Progenitor cell of endocrine pancreas (in vitro differentiated cells): ENCODE measurements around the gene ABCD2. TPM values are rescaled to one million over a fixed set of nuclear protein-coding genes. Genes with fewer than 3 reads are reported as not detected.

Experiments
- DNase-seq: peaks from one replicate; pipeline ENCODE4 v3.0.0; 2021; ENCODE audit warnings: low spot score; ENCODE audit not compliant: unreplicated experiment
- H3K27ac Mint-ChIP-seq: 2 replicates; pipeline ENCODE4 v1.8.0; 2021; ENCODE audit warnings: mild to moderate bottlenecking, moderate library complexity, mixed read lengths
- H3K27me3 Mint-ChIP-seq: 2 replicates; pipeline ENCODE4 v1.8.0; 2021; ENCODE audit warnings: mixed read lengths
- H3K36me3 Mint-ChIP-seq: 2 replicates; pipeline ENCODE4 v1.8.0; 2022; ENCODE audit warnings: mixed read lengths; ENCODE audit not compliant: insufficient read depth
- H3K4me1 Mint-ChIP-seq: 2 replicates; pipeline ENCODE4 v1.8.0; 2021; ENCODE audit warnings: low read depth, mixed read lengths
- H3K4me3 Mint-ChIP-seq: 2 replicates; pipeline ENCODE4 v1.8.0; 2021; ENCODE audit warnings: low read depth, mild to moderate bottlenecking, moderate library complexity, mixed read lengths
- H3K9me3 Mint-ChIP-seq: 2 replicates; pipeline ENCODE4 v1.8.0; 2021; ENCODE audit warnings: low read depth, mixed read lengths
- CTCF ChIP-seq: fragments of 200-600 bp; sonication (generic); IDR thresholded peaks from one replicate; pipeline ENCODE4 v1.5.0; 2021; ENCODE audit warnings: antibody characterized with exemption, mild to moderate bottlenecking; ENCODE audit not compliant: unreplicated experiment
- total RNA-seq: library from RNA; stranded (reverse); gene quantifications from 2 replicates; pipeline ENCODE4 v1.2.1, GENCODE V29; 2021

ABCD2 gene
- total RNA-seq, 1 donor from 2014 or later: not detected

GRCh38 chr12:39616251-39616650, 3.4 kb downstream of the ABCD2 start:
- Mint-ChIP-seq H3K9me3 (no peaks in the 10 kb centered on the region), H3K36me3 (no peaks in the 10 kb centered on the region), H3K4me1 (peaks cover 4% of the 10 kb centered on the region), H3K27me3 (peaks cover 3% of the 10 kb centered on the region), H3K27ac (no peak overlapping the region), H3K4me3 (no peak overlapping the region)
- DNase-seq: no peak
- TF ChIP-seq CTCF: no peak

DNA sequence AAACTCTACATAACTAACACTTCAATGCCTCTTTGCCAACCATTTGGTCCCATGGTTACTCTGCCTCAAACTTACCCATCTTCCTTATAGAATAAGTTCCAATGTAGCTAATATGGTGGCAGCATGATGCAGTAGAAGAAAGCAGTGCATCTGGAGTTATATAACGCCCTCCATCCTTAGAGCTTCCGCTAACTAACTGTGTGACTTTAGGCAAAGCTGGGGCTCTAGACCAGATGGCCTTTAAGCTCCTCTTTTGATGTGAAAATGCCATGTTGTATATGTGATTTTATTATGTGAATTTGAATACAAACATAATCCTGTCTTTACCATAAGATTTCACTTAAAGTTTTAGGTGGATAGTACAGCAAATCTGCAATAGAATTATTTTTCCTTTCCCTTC, 6.1 kb downstream of the ABCD2 start:
- no peaks in the 10 kb centered on the region for H3K36me3 Mint-ChIP-seq
- peaks cover 3% of the 10 kb centered on the region for H3K27me3 Mint-ChIP-seq
- H3K9me3 Mint-ChIP-seq: no peaks in the 10 kb centered on the region
- no peak overlapping the region for H3K27ac Mint-ChIP-seq
- no peaks in the 10 kb centered on the region for H3K4me1 Mint-ChIP-seq
- no peak for DNase-seq
- H3K4me3 Mint-ChIP-seq: no peak overlapping the region
- TF ChIP-seq CTCF: no peak

DNA sequence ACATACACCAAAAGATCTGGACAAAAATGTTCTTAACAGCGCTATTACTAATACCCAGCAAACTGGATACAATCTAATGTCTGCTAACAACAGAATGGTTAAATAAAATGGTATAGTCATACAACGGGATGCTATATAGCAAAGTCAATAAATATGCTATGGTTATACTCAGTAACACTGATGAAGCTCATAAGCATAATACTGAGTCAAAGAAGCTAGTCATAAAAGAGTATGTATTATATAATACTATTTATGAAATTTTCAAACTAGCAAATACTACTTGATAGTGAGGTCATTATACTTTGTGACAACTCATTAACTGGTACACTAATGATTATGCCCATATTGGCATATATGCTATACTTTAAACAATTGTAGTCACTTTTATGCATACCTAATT, 7.4 kb downstream of the ABCD2 start:
- no peak overlapping the region for H3K27ac Mint-ChIP-seq
- H3K27me3 Mint-ChIP-seq: no peaks in the 10 kb centered on the region
- TF ChIP-seq CTCF: no peak
- H3K4me3 Mint-ChIP-seq: no peak overlapping the region
- no peaks in the 10 kb centered on the region for H3K36me3 Mint-ChIP-seq
- H3K9me3 Mint-ChIP-seq: no peaks in the 10 kb centered on the region
- H3K4me1 Mint-ChIP-seq: no peaks in the 10 kb centered on the region
- DNase-seq: no peak

- no peak overlapping the region for H3K27ac Mint-ChIP-seq
- H3K9me3 Mint-ChIP-seq: no peaks in the 10 kb centered on the region
- H3K36me3 Mint-ChIP-seq: no peaks in the 10 kb centered on the region
- no peak for DNase-seq
- no peaks in the 10 kb centered on the region for H3K27me3 Mint-ChIP-seq
- H3K4me1 Mint-ChIP-seq: no peaks in the 10 kb centered on the region
- no peak for TF ChIP-seq CTCF
- no peak overlapping the region for H3K4me3 Mint-ChIP-seq
Observed at GRCh38 chr12:39611818-39612217, 7.8 kb downstream of the ABCD2 start.

GRCh38 chr12:39610436-39611025, 9.1 kb downstream of the ABCD2 start:
- Mint-ChIP-seq H3K27ac (no peak overlapping the region), H3K36me3 (no peaks in the 10 kb centered on the region), H3K9me3 (no peaks in the 10 kb centered on the region), H3K27me3 (no peaks in the 10 kb centered on the region), H3K4me1 (no peaks in the 10 kb centered on the region), H3K4me3 (no peak overlapping the region)
- DNase-seq: no peak
- TF ChIP-seq CTCF: no peak
